GM12878 (cell line): Measurements from ENCODE around the gene ZNF554.

ENCODE experiments used
- CEBPB ChIP-seq, 2 experiments: fragments of 150-350 bp in 1 of 2; IDR thresholded peaks; 2 replicates each; pipeline ENCODE4 v1.6.1; 2012 to 2014; ENCODE audit warnings: low read depth in 2 of 2, low read length in 2 of 2, borderline replicate concordance in 1 of 2, inconsistent platforms in 1 of 2
- CTCF ChIP-seq, 3 experiments: IDR thresholded peaks in 2 of 3; conservative IDR thresholded peaks in 1 of 3; 2 replicates each; pipeline ENCODE4 v1.5.1; 2011; ENCODE audit warnings: low read depth in 3 of 3, low read length in 3 of 3, mild to moderate bottlenecking in 3 of 3, control low read depth in 2 of 3, moderate library complexity in 2 of 3, inconsistent platforms in 1 of 3, mixed read lengths in 1 of 3; ENCODE audit not compliant: control insufficient read depth in 2 of 3, insufficient read depth in 1 of 3; ENCODE audit errors: extremely low read depth in 1 of 3
- NFIC ChIP-seq: IDR thresholded peaks from 2 replicates; pipeline ENCODE4 v1.6.1; 2012; ENCODE audit warnings: low read depth, mild to moderate bottlenecking, inconsistent platforms, low read length, moderate library complexity
- POLR2A ChIP-seq: IDR thresholded peaks from 2 replicates; pipeline ENCODE4 v1.6.1; 2011; ENCODE audit warnings: low read depth, mild to moderate bottlenecking, low read length

- TF ChIP-seq CEBPB (IDR thresholded peaks at IDR 0.05; ENCODE audit: borderline replicate concordance in 1 of 2, low read depth in 2 of 2, low read length in 2 of 2) (no peak), CTCF (IDR thresholded peaks at IDR 0.05 in 2 of 3, conservative IDR thresholded peaks at IDR 0.05 in 1 of 3; ENCODE audit: control insufficient read depth in 2 of 3, extremely low read depth in 1 of 3, insufficient read depth in 1 of 3, low read depth in 3 of 3, low read length in 3 of 3) (no peak), POLR2A (no peak), NFIC (no peak)
Observed at GRCh38 chr19:2802826-2803225, 16.8 kb upstream of the ZNF554 start.
